Sigmoid colon (tissue), 7 donors: ENCODE results near the gene ZCCHC7. TPM values are rescaled to one million over a fixed set of nuclear protein-coding genes. Genes with fewer than 3 reads are reported as not detected.

Experiments used
- DNase-seq: peaks from one replicate; pipeline ENCODE4 v3.0.0-alpha.2; 2019
- H3K27ac ChIP-seq, 4 donors: fragments of 200-600 bp; sonication (generic); one replicate each; pipeline ENCODE4 v1.5.1; 2016 to 2019; ENCODE audit warnings: mild to moderate bottlenecking in 1 of 4
- H3K27me3 ChIP-seq, 3 donors: fragments of 200-600 bp; sonication (generic); one replicate each; pipeline ENCODE4 v1.5.1; 2019; ENCODE audit warnings: mild to moderate bottlenecking in 1 of 3
- H3K36me3 ChIP-seq, 4 donors: fragments of 200-600 bp; sonication (generic); one replicate each; pipeline ENCODE4 v1.5.1; 2016 to 2019
- H3K4me1 ChIP-seq, 4 donors: fragments of 200-600 bp; sonication (generic); one replicate each; pipeline ENCODE4 v1.5.1; 2017 to 2019
- H3K4me3 ChIP-seq, 4 donors: fragments of 200-600 bp; sonication (generic); one replicate each; pipeline ENCODE4 v1.5.1; 2017 to 2019; ENCODE audit warnings: mild to moderate bottlenecking in 2 of 4, moderate library complexity in 1 of 4
- H3K9me3 ChIP-seq, 4 donors: fragments of 200-600 bp in 3 of 4; sonication (generic) in 3 of 4; one replicate each; pipeline versions ENCODE4 v1.5.1 to v1.6.1; 2013 to 2019
- CTCF ChIP-seq, 4 experiments: fragments of 450-650 bp in 3 of 4; fragments of 200-600 bp in 1 of 4; IDR thresholded peaks; one replicate each; pipeline ENCODE4 v1.5.1; 2016 to 2019; ENCODE audit warnings: antibody characterized with exemption in 4 of 4, mild to moderate bottlenecking in 3 of 4, moderate library complexity in 2 of 4
- EP300 ChIP-seq, 4 donors: sonication (generic); formaldehyde crosslinking; IDR thresholded peaks; one replicate each; pipeline ENCODE4 v1.6.1; 2017; ENCODE audit warnings: antibody characterized with exemption in 4 of 4
- POLR2A ChIP-seq, 2 donors: fragments of 450-650 bp; IDR thresholded peaks; one replicate each; pipeline ENCODE4 v1.6.1; 2016; ENCODE audit warnings: antibody characterized with exemption in 2 of 2, mild to moderate bottlenecking in 2 of 2, moderate library complexity in 2 of 2
- POLR2AphosphoS5 ChIP-seq, 4 donors: sonication (generic); formaldehyde crosslinking; IDR thresholded peaks; one replicate each; pipeline ENCODE4 v1.6.1; 2017; ENCODE audit warnings: antibody characterized with exemption in 4 of 4
- WGBS, 2 donors: extraction: QIAGEN DNeasy Blood & Tissue Kit; methylation state at CpG; one replicate each; pipeline ENCODE4 v1.1.7; 2013; 5-methylcytosine and 5-hydroxymethylcytosine counted together
- intact Hi-C: fragments of 100-400 bp; cut with DNase I; formaldehyde crosslinking; loops from one replicate; pipeline ENCODE4 v1.15.1; 2023
- polyA plus RNA-seq, 3 donors: library from polyadenylated mRNA; stranded (reverse); fragments of 200-250 nt; gene quantifications; one replicate each; pipeline ENCODE4 v1.2.3, GENCODE V29; 2013
- total RNA-seq, 4 donors: library from RNA; depleted of rRNA; stranded (reverse); fragments of >200 nt; gene quantifications; one replicate each; pipeline ENCODE4 v1.1.0, GENCODE V29; 2016
- donor health status: healthy with polysubstance abuse.
- donor health status: Bipolar disorder and iron deficiency.
- donor health status: healthy.

The ZCCHC7 gene
- total and polyA plus RNA-seq, 7 donors: 5.8 to 24.6 (median 19.1) TPM

DNA sequence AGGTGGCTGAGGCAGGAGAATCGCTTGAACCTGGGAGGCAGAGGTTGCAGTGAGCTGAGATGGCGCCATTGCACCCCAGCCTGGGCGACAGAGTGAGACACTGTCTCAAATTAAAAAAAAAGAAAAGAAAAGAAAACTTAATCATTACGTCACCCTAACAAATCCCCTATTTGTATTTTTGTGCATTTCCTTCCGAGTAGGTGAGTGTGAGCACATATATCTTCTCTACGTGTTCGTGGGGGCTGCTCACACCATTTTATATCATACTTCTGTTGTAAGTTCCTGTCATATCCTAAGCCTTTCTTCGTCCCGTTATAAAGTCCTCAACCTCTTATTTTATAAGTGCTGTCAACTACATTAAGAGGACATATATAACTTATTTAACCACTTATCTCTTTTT is 260.2 kb downstream of the ZCCHC7 start:
- H3K27me3 ChIP-seq: no peaks in the 10 kb centered on the region
- 84 to 92% methylated on average over 9 of the region's 9 CpGs for WGBS, 2 donors
- intact Hi-C loops: no loop called here

DNA sequence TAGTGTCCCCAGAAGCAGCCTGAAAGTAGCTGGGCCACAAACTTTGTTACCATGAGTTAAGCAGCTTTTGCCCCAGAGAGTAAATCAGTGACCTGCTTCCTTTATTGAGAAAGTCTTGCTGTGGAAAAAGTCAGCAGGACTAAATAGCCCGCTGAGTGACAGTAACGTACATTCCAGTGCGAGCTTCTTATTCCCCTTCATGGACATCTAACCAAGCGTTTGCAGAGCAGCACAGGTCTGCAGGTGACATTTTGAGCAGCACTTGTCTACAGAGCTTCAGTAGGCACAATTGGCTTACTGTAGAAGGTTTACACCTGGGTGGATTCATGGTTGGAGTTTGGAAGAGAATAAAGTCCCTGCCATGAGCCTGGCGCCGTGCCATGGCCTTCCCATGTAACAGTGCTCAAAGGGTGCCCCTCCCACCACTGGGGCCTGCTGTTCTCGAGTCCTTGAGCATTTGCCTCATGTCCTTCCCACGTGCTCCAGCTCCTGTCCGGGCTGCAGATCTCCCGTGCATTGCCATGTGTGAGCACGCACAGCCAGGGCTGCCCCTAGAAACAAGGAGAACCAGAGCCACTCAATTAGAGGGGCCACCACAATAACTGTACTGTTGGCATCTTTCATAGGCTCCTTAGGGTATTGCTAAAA is 260.8 kb downstream of the ZCCHC7 start:
- H3K27me3 ChIP-seq: no peaks in the 10 kb centered on the region
- TF ChIP-seq POLR2AphosphoS5 (IDR thresholded peaks at IDR 0.05) (no peak), EP300 (IDR thresholded peaks at IDR 0.05) (no peak), POLR2A (IDR thresholded peaks at IDR 0.05) (no peak), CTCF (IDR thresholded peaks at IDR 0.05) (no peak)
- 85% methylated on average over 11 of the region's 11 CpGs for WGBS, 2 donors
- H3K9me3 ChIP-seq: no peaks in the 10 kb centered on the region
- H3K4me3 ChIP-seq: no peak overlapping the region
- no peak for DNase-seq
- intact Hi-C loops: no loop called here
- no peaks in the 10 kb centered on the region for H3K36me3 ChIP-seq
- no peaks in the 10 kb centered on the region for H3K4me1 ChIP-seq
- no peak overlapping the region for H3K27ac ChIP-seq

More for the DNA sequence above, 260.2 kb downstream of the ZCCHC7 start:
- Histone ChIP-seq H3K36me3 (no peaks in the 10 kb centered on the region), H3K9me3 (no peaks in the 10 kb centered on the region), H3K4me1 (no peaks in the 10 kb centered on the region), H3K27ac (no peak overlapping the region), H3K4me3 (no peak overlapping the region)
- DNase-seq: no peak
- TF ChIP-seq EP300 (IDR thresholded peaks at IDR 0.05) (no peak), POLR2AphosphoS5 (IDR thresholded peaks at IDR 0.05) (no peak), CTCF (IDR thresholded peaks at IDR 0.05) (no peak), POLR2A (IDR thresholded peaks at IDR 0.05) (no peak)

DNA sequence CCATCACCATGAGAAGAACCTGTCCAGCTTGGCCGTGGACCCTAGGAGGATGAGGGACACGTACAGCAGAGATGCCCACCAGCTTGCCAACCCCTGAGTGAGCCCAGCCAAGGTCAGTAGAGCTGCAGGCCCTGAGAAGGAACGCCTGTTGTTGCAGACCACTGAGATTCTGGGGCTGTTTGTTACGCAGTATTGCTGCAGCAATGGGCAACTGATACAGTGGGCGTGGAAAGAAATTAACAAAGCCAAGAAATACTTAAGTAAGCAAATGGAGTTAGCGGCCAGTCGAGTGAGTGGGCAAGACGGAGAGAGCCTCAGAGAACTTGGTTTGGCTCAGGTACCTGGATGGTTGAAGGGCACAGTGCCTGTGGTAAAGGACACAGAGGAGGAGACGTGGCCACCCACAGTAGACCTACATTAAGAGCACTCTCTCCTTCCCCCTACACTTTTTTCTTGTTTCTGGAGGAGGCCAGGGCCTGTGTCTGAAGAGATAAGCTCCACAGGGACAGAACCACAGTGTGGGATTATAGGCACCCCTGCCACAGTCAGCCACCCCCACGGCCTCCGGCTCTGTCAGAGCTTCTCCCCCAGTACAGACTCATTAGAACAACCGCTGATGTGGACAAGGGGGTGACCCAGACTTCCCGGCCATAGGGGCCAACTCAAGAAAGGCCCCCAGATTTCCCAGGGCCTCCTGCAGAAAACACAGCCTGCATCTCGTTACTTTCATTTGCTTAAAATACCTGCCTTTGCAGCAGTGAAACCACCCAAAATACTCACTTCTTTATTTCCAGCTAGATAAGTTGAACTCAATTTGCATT is 262.0 kb downstream of the ZCCHC7 start:
- DNase-seq: no peak
- no peaks in the 10 kb centered on the region for H3K9me3 ChIP-seq
- no peaks in the 10 kb centered on the region for H3K4me1 ChIP-seq
- H3K4me3 ChIP-seq: no peak overlapping the region
- intact Hi-C loops: no loop called here
- 70 to 89% methylated on average over 14 of the region's 14 CpGs for WGBS, 2 donors
- H3K36me3 ChIP-seq: no peaks in the 10 kb centered on the region
- no peaks in the 10 kb centered on the region for H3K27me3 ChIP-seq
- TF ChIP-seq POLR2AphosphoS5 (IDR thresholded peaks at IDR 0.05): no peak
- no peak for TF ChIP-seq EP300 (IDR thresholded peaks at IDR 0.05)
- no peak for TF ChIP-seq CTCF (IDR thresholded peaks at IDR 0.05)
- no peak for TF ChIP-seq POLR2A (IDR thresholded peaks at IDR 0.05)
- no peak overlapping the region for H3K27ac ChIP-seq

DNA sequence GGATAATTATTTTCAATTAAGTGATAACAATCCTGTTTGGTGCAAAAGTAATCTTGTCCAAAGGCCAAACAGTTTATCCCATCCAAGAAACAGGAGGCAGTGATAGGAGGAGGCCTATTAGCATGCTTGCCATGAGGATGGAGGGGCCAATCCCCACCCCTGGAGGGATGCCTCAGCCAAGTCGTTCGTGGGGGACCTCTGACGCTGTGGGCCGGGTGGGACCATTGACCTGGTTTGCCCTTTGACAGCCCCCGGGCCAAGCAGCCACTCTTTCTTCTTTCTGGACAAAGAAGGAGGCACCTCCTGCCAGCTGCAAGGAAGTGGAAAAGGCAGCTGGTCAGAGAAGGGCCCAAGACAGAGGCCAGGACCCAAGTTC is 262.6 kb downstream of the ZCCHC7 start:
- H3K4me1 ChIP-seq: no peaks in the 10 kb centered on the region
- TF ChIP-seq POLR2A (IDR thresholded peaks at IDR 0.05) (no peak), POLR2AphosphoS5 (IDR thresholded peaks at IDR 0.05) (no peak), CTCF (IDR thresholded peaks at IDR 0.05) (no peak), EP300 (IDR thresholded peaks at IDR 0.05) (no peak)
- H3K9me3 ChIP-seq: no peaks in the 10 kb centered on the region
- no peak overlapping the region for H3K4me3 ChIP-seq
- no peak overlapping the region for H3K27ac ChIP-seq
- H3K27me3 ChIP-seq: no peaks in the 10 kb centered on the region
- 67 to 76% methylated on average over 5 of the region's 5 CpGs for WGBS, 2 donors
- no peak for DNase-seq
- intact Hi-C loops: no loop called here
- H3K36me3 ChIP-seq: no peaks in the 10 kb centered on the region
